ENCODE data around the gene PIP4P1. TPM values are rescaled to one million over a fixed set of nuclear protein-coding genes. Genes with fewer than 3 reads are reported as not detected.
A peak's percentile ranks its signal among the peaks of the same experiment; 100 is the strongest.

Gene PIP4P1
- total RNA-seq, 1 donor from 2014 or later: 38.4 TPM

GRCh38 chr14:20460458-20461224 is 593 bp downstream of the PIP4P1 start:
- TF ChIP-seq CTCF (conservative IDR thresholded peaks at IDR 0.05): no peak
- DNase-seq (ENCODE audit: extremely low spot score, unreplicated experiment): no peak
- peaks cover 3% of the 10 kb centered on the region for H3K27me3 Mint-ChIP-seq
- H3K4me1 Mint-ChIP-seq (ENCODE audit: unreplicated experiment): peaks cover 24% of the 10 kb centered on the region
- H3K4me3 Mint-ChIP-seq: peak overlapping the region; percentile 94
- peak overlapping the region; percentile 93 for H3K27ac Mint-ChIP-seq
- H3K9me3 Mint-ChIP-seq: peaks cover 5% of the 10 kb centered on the region
- H3K36me3 Mint-ChIP-seq: peaks cover 18% of the 10 kb centered on the region

GRCh38 chr14:20458031-20458789 is 3.0 kb downstream of the PIP4P1 start:
- peaks cover 24% of the 10 kb centered on the region for H3K4me1 Mint-ChIP-seq (ENCODE audit: unreplicated experiment)
- H3K9me3 Mint-ChIP-seq: peaks cover 5% of the 10 kb centered on the region
- peak overlapping the region; percentile 94 for H3K4me3 Mint-ChIP-seq
- no peak for DNase-seq (ENCODE audit: extremely low spot score, unreplicated experiment)
- TF ChIP-seq CTCF (conservative IDR thresholded peaks at IDR 0.05): no peak
- H3K36me3 Mint-ChIP-seq: peaks cover 18% of the 10 kb centered on the region
- H3K27me3 Mint-ChIP-seq: peaks cover 3% of the 10 kb centered on the region
- peak overlapping the region; percentile 50 for H3K27ac Mint-ChIP-seq

- Mint-ChIP-seq H3K4me1 (ENCODE audit: unreplicated experiment) (peaks cover 24% of the 10 kb centered on the region), H3K4me3 (no peak overlapping the region), H3K27ac (no peak overlapping the region), H3K27me3 (peaks cover 3% of the 10 kb centered on the region), H3K9me3 (peaks cover 4% of the 10 kb centered on the region), H3K36me3 (peaks cover 23% of the 10 kb centered on the region)
- TF ChIP-seq CTCF (conservative IDR thresholded peaks at IDR 0.05): no peak
- no peak for DNase-seq (ENCODE audit: extremely low spot score, unreplicated experiment)
Observed at GRCh38 chr14:20456971-20457370, 4.3 kb downstream of the PIP4P1 start.

- TF ChIP-seq CTCF (conservative IDR thresholded peaks at IDR 0.05): no peak
- Mint-ChIP-seq H3K4me3 (no peak overlapping the region), H3K36me3 (peaks cover 22% of the 10 kb centered on the region), H3K9me3 (no peaks in the 10 kb centered on the region), H3K27ac (no peak overlapping the region), H3K4me1 (ENCODE audit: unreplicated experiment) (peaks cover 15% of the 10 kb centered on the region), H3K27me3 (no peaks in the 10 kb centered on the region)
- no peak for DNase-seq (ENCODE audit: extremely low spot score, unreplicated experiment)
Observed at GRCh38 chr14:20455355-20456300, 5.6 kb downstream of the PIP4P1 start.
